K562 (cell line): Measurements from ENCODE around the gene TTC39C. TPM values are rescaled to one million over a fixed set of nuclear protein-coding genes. Genes with fewer than 3 reads are reported as not detected.

ENCODE experiments used
- ATAC-seq: fragments of 200-7000 bp; cut with Tn5 transposase; 3 replicates; pipeline ENCODE4 v1.9.1; 2020; ENCODE audit warnings: moderate library complexity
- BruUV-seq: library from RNA; stranded (reverse); fragments of 400-500 nt; replicated peaks from 2 replicates; lab custom pipeline; 2021; lab: Mats Ljungman, UMichigan
- CTCF ChIA-PET: fragments of 300-600 bp; formaldehyde crosslinking; extraction: SDS; loops from one replicate; lab custom pipeline; 2021; ENCODE audit warnings: low intra/inter-chr PET ratio; lab: Yijun Ruan, JAX
- POLR2A ChIA-PET: fragments of 300-600, 350-650 bp; sonication (Branson Sonifier 250); formaldehyde crosslinking; extraction: SDS; loops from one replicate; lab custom pipeline; 2021; ENCODE audit warnings: antibody characterized with exemption, inconsistent platforms; lab: Yijun Ruan, JAX
- DNase-seq, 4 experiments: peaks; one replicate each; pipeline versions ENCODE4 v3.0.0 to v3.0.0-alpha.2; 2011 to 2018; ENCODE audit warnings: low spot score in 3 of 4, mixed read lengths in 3 of 4; ENCODE audit errors: extremely low read depth in 1 of 4
- FAIRE-seq: peaks from 2 replicates; lab custom pipeline; 2011; peaks lifted over from hg19 to GRCh38; lab: Jason Lieb, UNC
- H2AFZ ChIP-seq: 2 replicates; pipeline ENCODE4 v1.6.0; 2011; ENCODE audit warnings: low read depth, low read length, control low read depth, inconsistent platforms
- H3K27ac ChIP-seq: fragments of 200-600 bp; 3 replicates; pipeline ENCODE4 v1.8.0; 2011; ENCODE audit warnings: low read depth, mild to moderate bottlenecking, control low read depth, inconsistent platforms, low read length, moderate library complexity, mixed read lengths; ENCODE audit errors: extremely low read depth
- H3K27me3 ChIP-seq, 2 experiments: fragments of 300-600 bp in 1 of 2; 2 replicates in 1 of 2; 3 replicates in 1 of 2; pipeline versions ENCODE4 v1.6.0 to v1.8.0; 2011; ENCODE audit warnings: inconsistent platforms in 2 of 2, low read length in 2 of 2, mild to moderate bottlenecking in 1 of 2, mixed read lengths in 1 of 2, moderate library complexity in 1 of 2; ENCODE audit not compliant: control insufficient read depth in 2 of 2, insufficient read depth in 2 of 2
- H3K36me3 ChIP-seq: fragments of 300-600 bp; 3 replicates; pipeline ENCODE4 v1.8.0; 2011; ENCODE audit warnings: mild to moderate bottlenecking, low read length, inconsistent platforms; ENCODE audit not compliant: control insufficient read depth, insufficient read depth
- H3K4me1 ChIP-seq, 2 experiments: fragments of 200-600 bp in 1 of 2; replicated peaks in 1 of 2; 2 replicates in 1 of 2; 3 replicates in 1 of 2; pipeline versions ENCODE4 v1.5.1 to v1.8.0; 2011; ENCODE audit warnings: inconsistent platforms in 2 of 2, low read length in 2 of 2, mild to moderate bottlenecking in 1 of 2, mixed read lengths in 1 of 2, moderate library complexity in 1 of 2; ENCODE audit not compliant: control insufficient read depth in 2 of 2, insufficient read depth in 2 of 2
- H3K4me2 ChIP-seq: 2 replicates; pipeline ENCODE4 v1.6.1; 2011; ENCODE audit warnings: low read length, control low read depth, inconsistent platforms, mixed read lengths; ENCODE audit not compliant: insufficient read depth
- H3K4me3 ChIP-seq: fragments of 200-600 bp; sonication (generic), shearing (Covaris generic); 2 replicates; pipeline ENCODE4 v1.5.1; 2016; ENCODE audit warnings: control low read depth, inconsistent platforms
- H3K79me2 ChIP-seq: fragments of 200-600 bp; 3 replicates; pipeline ENCODE4 v1.8.0; 2011; ENCODE audit warnings: low read length, inconsistent platforms; ENCODE audit not compliant: control insufficient read depth, insufficient read depth
- H3K9ac ChIP-seq, 2 experiments: 2 replicates each; pipeline versions ENCODE4 v1.6.0 to v1.6.1; 2011; ENCODE audit warnings: low read depth in 2 of 2, low read length in 2 of 2, control low read depth in 1 of 2, inconsistent platforms in 1 of 2, mild to moderate bottlenecking in 1 of 2, mixed read lengths in 1 of 2; ENCODE audit not compliant: insufficient read depth in 1 of 2
- H3K9me1 ChIP-seq: one replicate; pipeline ENCODE4 v1.6.0; 2011; ENCODE audit warnings: inconsistent platforms, mild to moderate bottlenecking, low read length, moderate library complexity; ENCODE audit not compliant: control insufficient read depth, insufficient read depth
- H3K9me3 ChIP-seq: replicated peaks from 2 replicates; pipeline ENCODE4 v1.5.1; 2011; ENCODE audit warnings: low read depth, low read length, inconsistent platforms; ENCODE audit not compliant: control insufficient read depth, insufficient read depth
- H4K20me1 ChIP-seq: replicated peaks from 2 replicates; pipeline ENCODE4 v1.6.1; 2011; ENCODE audit warnings: low read length, inconsistent platforms, mixed read lengths; ENCODE audit not compliant: control insufficient read depth, insufficient read depth
- KDM5B ChIP-seq: fragments of 200-600 bp; sonication (generic); IDR thresholded peaks from 2 replicates; pipeline ENCODE4 v1.6.1; 2012; ENCODE audit warnings: low read depth, mild to moderate bottlenecking, moderate library complexity, low read length, control low read depth, inconsistent platforms; ENCODE audit not compliant: insufficient replicate concordance
- NFRKB ChIP-seq: fragments of 450-650 bp; IDR thresholded peaks from 2 replicates; pipeline ENCODE4 v1.6.1; 2016; ENCODE audit warnings: low read depth
- NR3C1 ChIP-seq: sonication (generic); formaldehyde crosslinking; IDR thresholded peaks from 2 replicates; pipeline ENCODE4 v1.8.1; 2022; ENCODE audit warnings: missing genetic modification reagents
- WHSC1 ChIP-seq: IDR thresholded peaks from one replicate; pipeline ENCODE4 v1.6.1; 2012; ENCODE audit warnings: low read length, control low read depth, inconsistent platforms
- ZNF165 ChIP-seq: fragments of 250-450 bp; sonication (Bioruptor Pico); IDR thresholded peaks from 2 replicates; pipeline ENCODE4 v1.4.0; 2020; ENCODE audit warnings: borderline replicate concordance
- ZNF174 ChIP-seq: fragments of 250-450 bp; sonication (Bioruptor Pico); IDR thresholded peaks from 2 replicates; pipeline ENCODE4 v1.4.0; 2020; ENCODE audit warnings: mild to moderate bottlenecking
- ZNF23 ChIP-seq: fragments of 250-450 bp; sonication (Bioruptor Pico); IDR thresholded peaks from 2 replicates; pipeline ENCODE4 v1.4.0; 2020; ENCODE audit warnings: mild to moderate bottlenecking
- WGBS: fragments of 100-300 bp; shearing (Covaris generic); methylation state at CpG from one replicate; pipeline ENCODE4 v1.1.6; 2016; ENCODE audit warnings: low coverage, mixed read lengths; ENCODE audit not compliant: insufficient coverage; ENCODE audit errors: missing lambda C conversion rate; 5-methylcytosine and 5-hydroxymethylcytosine counted together
- in situ Hi-C: fragments of 300-500 bp; cut with MboI; formaldehyde crosslinking; loops from 4 replicates; pipeline ENCODE4 v1.15.0; 2018; ENCODE audit warnings: inconsistent platforms, mixed read lengths
- intact Hi-C: fragments of 100-400 bp; cut with micrococcal nuclease; formaldehyde crosslinking; loops from 2 replicates; pipeline ENCODE4 v1.14.2; 2022
- polyA plus RNA-seq, 8 experiments: library from polyadenylated mRNA; depleted of rRNA in 4 of 8; stranded (reverse) in 5 of 8; unstranded in 3 of 8; fragments of >200 nt; fragmentation: Nextera tagmentation in 2 of 8; fragmentation: Illumina TruSeq in 1 of 8; extraction: Ambion mirVana in 2 of 8; extraction: Trizol in 1 of 8; gene quantifications; 2 replicates each; pipeline versions ENCODE4 v1.2.1 to v1.2.3, GENCODE V29; 2011 to 2014; ENCODE audit warnings: inconsistent platforms in 1 of 8, missing spikeins in 1 of 8
- total RNA-seq, 7 experiments: library from RNA; depleted of rRNA in 6 of 7; stranded (reverse); fragments of >200 nt in 6 of 7; fragmentation: Illumina TruSeq in 2 of 7; extraction: Trizol in 2 of 7; gene quantifications; 2 replicates each; pipeline versions ENCODE4 v1.2.1 to v1.2.3, GENCODE V29; 2011 to 2021; ENCODE audit warnings: low replicate concordance in 1 of 7
- TF ChIP-seq, protein P1 (sequence below): fragments of 450-650 bp; IDR thresholded peaks from 2 replicates; pipeline ENCODE4 v1.6.1; 2014; ENCODE audit warnings: low read depth, mild to moderate bottlenecking, moderate library complexity, borderline replicate concordance
- TF ChIP-seq, protein P2 (sequence below): fragments of 250-450 bp; sonication (Bioruptor Pico); IDR thresholded peaks from 2 replicates; pipeline ENCODE4 v1.5.0; 2021; ENCODE audit warnings: mild to moderate bottlenecking, moderate library complexity
- TF ChIP-seq, protein P3 (sequence below): fragments of 250-450 bp; sonication (Bioruptor Pico); IDR thresholded peaks from 2 replicates; pipeline ENCODE4 v1.4.0; 2020; ENCODE audit warnings: mild to moderate bottlenecking, moderate library complexity

Gene TTC39C
- total and polyA plus RNA-seq, 9 of the 15 experiments (the other 6 are each of a cell fraction or from before 2014, with no cell fraction given): 0.01 to 0.58 (median 0.18) TPM; not detected in 5

DNA sequence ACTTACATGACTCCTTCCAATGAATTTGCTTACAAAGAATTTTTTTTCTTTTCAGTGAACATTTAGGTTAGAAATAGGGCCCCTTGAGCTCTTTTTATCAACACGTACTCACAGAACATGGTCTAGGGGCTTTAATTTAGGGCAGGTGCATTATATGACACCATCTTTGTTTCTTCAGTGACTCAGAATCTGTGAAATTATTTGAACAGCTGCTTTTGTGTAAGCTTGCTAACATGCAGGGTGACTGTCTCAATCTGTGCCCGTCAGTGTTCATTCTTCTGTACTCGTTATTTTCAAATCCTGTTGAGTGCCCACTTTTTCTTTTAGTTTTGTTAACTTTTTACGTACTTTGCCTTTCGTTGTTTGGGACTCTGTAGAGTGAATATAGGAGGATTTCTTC, 71.5 kb downstream of the TTC39C start:
- no TSS peak for BruUV-seq
- no peak overlapping the region for H2AFZ ChIP-seq
- H3K9me3 ChIP-seq: no peaks in the 10 kb centered on the region
- in situ Hi-C loops: no loop called here
- H3K79me2 ChIP-seq: no peaks in the 10 kb centered on the region
- H3K9me1 ChIP-seq: no peaks in the 10 kb centered on the region
- intact Hi-C loops: no loop called here
- no peaks in the 10 kb centered on the region for H4K20me1 ChIP-seq
- DNase-seq (no peak), FAIRE-seq (no peak), ATAC-seq (no peak)
- ChIA-PET CTCF (no interaction called here), POLR2A (no interaction called here)
- no peak overlapping the region for H3K4me2 ChIP-seq
- H3K27me3 ChIP-seq: peaks cover under 1 to 2% of the 10 kb centered on the region in 2 experiments; a peak in 1 of 5 replicates
- H3K4me1 ChIP-seq: no peaks in the 10 kb centered on the region
- H3K27ac ChIP-seq: no peak overlapping the region
- no peak overlapping the region for H3K9ac ChIP-seq
- no peak overlapping the region for H3K4me3 ChIP-seq
- 0% methylated on average over 5 of the region's 5 CpGs for WGBS
- H3K36me3 ChIP-seq: no peaks in the 10 kb centered on the region
- TF ChIP-seq NFRKB (no peak), ZNF23 (CRISPR knock-in tag) (no peak), NR3C1 (CRISPR knock-in tag) (no peak), ZNF174 (CRISPR knock-in tag) (no peak), KDM5B (no peak), ZNF165 (no peak), WHSC1 (no peak)
- TF ChIP-seq, protein P1, sequence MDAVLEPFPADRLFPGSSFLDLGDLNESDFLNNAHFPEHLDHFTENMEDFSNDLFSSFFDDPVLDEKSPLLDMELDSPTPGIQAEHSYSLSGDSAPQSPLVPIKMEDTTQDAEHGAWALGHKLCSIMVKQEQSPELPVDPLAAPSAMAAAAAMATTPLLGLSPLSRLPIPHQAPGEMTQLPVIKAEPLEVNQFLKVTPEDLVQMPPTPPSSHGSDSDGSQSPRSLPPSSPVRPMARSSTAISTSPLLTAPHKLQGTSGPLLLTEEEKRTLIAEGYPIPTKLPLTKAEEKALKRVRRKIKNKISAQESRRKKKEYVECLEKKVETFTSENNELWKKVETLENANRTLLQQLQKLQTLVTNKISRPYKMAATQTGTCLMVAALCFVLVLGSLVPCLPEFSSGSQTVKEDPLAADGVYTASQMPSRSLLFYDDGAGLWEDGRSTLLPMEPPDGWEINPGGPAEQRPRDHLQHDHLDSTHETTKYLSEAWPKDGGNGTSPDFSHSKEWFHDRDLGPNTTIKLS: no peak
- TF ChIP-seq, protein P2, sequence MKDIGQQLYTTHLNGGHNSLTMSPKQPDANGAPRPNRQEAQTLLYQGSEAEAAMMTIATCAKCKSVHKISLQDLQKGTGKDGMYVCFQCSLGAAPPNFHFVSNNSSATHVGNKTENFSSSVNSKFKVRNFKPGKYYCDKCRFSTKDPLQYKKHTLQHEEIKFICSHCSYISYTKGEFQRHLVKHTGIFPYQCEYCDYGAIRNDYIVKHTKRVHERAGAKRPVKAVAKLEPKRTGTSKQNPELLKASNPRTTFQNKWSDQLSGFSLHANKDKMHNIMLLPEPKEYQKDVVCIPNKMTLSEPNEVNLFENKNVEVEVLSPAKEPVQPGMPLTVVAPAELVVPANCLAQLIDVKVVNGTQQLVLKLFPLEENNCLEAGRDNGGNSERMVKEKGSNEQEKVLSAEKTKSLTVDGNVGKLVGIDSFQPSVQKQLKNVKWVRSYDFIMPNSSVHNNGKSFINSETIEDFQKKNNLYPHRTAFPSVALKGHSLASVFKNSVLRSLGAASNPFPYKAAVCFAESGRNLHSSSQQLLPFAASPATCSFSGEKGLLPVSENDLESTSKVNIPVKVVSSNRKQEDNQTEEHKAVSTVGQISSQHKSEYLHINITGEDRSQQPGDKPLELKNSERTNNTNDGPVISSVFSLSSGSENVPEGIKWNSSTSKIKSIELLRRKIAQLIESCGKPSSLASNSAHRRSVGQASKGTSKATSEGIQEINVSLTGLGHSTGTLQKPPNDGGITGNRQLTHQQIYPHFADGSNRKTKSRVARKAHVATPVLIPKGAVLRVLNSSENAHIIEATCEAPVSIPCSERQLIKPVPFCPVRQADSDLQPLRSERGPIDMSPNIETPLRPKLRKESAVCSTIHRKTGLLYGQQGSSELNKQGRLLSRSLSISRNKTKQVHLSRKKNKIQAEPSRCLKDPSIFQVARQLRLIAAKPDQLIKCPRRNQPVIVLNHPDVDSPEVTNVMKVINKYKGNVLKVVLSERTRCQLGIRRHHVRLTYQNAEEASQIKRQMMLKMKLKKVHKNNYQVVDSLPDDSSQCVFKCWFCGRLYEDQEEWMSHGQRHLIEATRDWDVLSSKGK: no peak
- TF ChIP-seq, protein P3, sequence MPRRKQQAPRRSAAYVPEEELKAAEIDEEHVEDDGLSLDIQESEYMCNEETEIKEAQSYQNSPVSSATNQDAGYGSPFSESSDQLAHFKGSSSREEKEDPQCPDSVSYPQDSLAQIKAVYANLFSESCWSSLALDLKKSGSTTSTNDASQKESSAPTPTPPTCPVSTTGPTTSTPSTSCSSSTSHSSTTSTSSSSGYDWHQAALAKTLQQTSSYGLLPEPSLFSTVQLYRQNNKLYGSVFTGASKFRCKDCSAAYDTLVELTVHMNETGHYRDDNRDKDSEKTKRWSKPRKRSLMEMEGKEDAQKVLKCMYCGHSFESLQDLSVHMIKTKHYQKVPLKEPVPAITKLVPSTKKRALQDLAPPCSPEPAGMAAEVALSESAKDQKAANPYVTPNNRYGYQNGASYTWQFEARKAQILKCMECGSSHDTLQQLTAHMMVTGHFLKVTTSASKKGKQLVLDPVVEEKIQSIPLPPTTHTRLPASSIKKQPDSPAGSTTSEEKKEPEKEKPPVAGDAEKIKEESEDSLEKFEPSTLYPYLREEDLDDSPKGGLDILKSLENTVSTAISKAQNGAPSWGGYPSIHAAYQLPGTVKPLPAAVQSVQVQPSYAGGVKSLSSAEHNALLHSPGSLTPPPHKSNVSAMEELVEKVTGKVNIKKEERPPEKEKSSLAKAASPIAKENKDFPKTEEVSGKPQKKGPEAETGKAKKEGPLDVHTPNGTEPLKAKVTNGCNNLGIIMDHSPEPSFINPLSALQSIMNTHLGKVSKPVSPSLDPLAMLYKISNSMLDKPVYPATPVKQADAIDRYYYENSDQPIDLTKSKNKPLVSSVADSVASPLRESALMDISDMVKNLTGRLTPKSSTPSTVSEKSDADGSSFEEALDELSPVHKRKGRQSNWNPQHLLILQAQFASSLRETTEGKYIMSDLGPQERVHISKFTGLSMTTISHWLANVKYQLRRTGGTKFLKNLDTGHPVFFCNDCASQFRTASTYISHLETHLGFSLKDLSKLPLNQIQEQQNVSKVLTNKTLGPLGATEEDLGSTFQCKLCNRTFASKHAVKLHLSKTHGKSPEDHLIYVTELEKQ (CRISPR knock-in tag): no peak
